COLO829 (cell line): ENCODE measurements around the gene VPS45.

Experiments used
- DNase-seq: peaks from one replicate; pipeline ENCODE4 v3.0.0; 2012; ENCODE audit warnings: low spot score

The VPS45 gene

GRCh38 chr1:150192012-150192411 lies 124.4 kb downstream of the VPS45 start:
- DNase-seq, result no peak

DNA sequence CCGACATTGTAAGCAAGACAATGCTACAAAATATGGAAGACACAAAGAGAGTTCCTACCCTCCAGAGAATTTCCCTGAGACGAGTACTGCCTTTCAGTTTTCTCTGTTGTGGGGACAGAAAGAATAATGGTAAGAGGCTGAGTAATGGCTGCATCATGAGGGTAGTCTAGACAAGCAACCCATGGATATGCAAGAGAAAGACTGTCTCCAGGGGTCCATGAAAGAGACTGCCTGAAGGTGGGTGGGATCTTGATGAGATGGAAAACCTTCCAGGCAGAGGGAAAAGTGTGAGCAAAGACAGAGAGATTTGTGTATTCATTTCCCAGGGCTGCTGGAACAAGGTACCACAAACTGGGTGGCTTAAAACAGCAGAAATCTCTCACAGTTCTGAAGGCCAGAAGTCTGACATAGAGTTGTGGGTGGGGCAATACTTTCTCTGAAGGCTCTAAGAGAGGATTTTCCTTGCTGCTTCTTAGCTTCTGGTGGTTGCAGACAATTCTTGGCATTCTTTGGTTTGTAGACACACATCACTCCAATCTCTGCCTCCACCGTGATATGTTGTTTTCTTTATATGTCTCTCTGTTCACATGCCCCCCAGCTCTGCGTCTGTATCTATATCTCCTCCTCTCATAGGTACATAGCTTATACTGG lies 126.9 kb downstream of the VPS45 start:
- no peak for DNase-seq
